HG03095 (cell line): ENCODE measurements around the gene MYOZ3.
A peak's percentile ranks its signal among the peaks of the same experiment; 100 is the strongest.

Experiments
- ATAC-seq: cut with Tn5 transposase; IDR thresholded peaks from one replicate; pipeline ENCODE4 v1.9.1; 2021; ENCODE audit warnings: moderate library complexity; ENCODE audit not compliant: unreplicated experiment

Gene MYOZ3

GRCh38 chr5:150661086-150661485 is at the start of gene MYOZ3:
TSS of gene MYOZ3 (plus strand) at chr5:150661251. CDS start at chr5:150662942, 1,691 bp downstream.
- ATAC-seq, result no peak

- ATAC-seq, result no peak
Measured at GRCh38 chr5:150612405-150612804, 48.6 kb upstream of the MYOZ3 start.

- no peak for ATAC-seq
Measured at GRCh38 chr5:150612905-150613670, 48.0 kb upstream of the MYOZ3 start.

GRCh38 chr5:150613991-150614660 is 46.9 kb upstream of the MYOZ3 start:
- no peak for ATAC-seq

GRCh38 chr5:150614661-150615060 is 46.4 kb upstream of the MYOZ3 start:
- ATAC-seq, result no peak

GRCh38 chr5:150615141-150615699 is 45.8 kb upstream of the MYOZ3 start:
- ATAC-seq, result no peak

- ATAC-seq, result no peak
Measured at GRCh38 chr5:150616024-150616470, 45.0 kb upstream of the MYOZ3 start.

GRCh38 chr5:150616506-150616905 is 44.5 kb upstream of the MYOZ3 start:
- ATAC-seq, result no peak

- ATAC-seq, result no peak
Measured at GRCh38 chr5:150618163-150618562, 42.9 kb upstream of the MYOZ3 start.

GRCh38 chr5:150618588-150619281 is 42.3 kb upstream of the MYOZ3 start:
- no peak for ATAC-seq

- no peak for ATAC-seq
Measured at GRCh38 chr5:150619359-150620230, 41.5 kb upstream of the MYOZ3 start.

- no peak for ATAC-seq
Measured at GRCh38 chr5:150621301-150621700, 39.8 kb upstream of the MYOZ3 start.

- no peak for ATAC-seq
Measured at GRCh38 chr5:150622157-150622556, 38.9 kb upstream of the MYOZ3 start.

GRCh38 chr5:150623152-150623877 is 37.7 kb upstream of the MYOZ3 start:
- ATAC-seq, result no peak

GRCh38 chr5:150623878-150624216 is 37.2 kb upstream of the MYOZ3 start:
- ATAC-seq, result no peak

GRCh38 chr5:150624334-150625163 is 36.5 kb upstream of the MYOZ3 start:
- no peak for ATAC-seq

GRCh38 chr5:150625164-150625535 is 35.9 kb upstream of the MYOZ3 start:
- no peak for ATAC-seq

- peak; percentile 49 for ATAC-seq
Measured at GRCh38 chr5:150625831-150626746, 35.0 kb upstream of the MYOZ3 start.
